ENCODE results near the gene LUC7L3. TPM values are rescaled to one million over a fixed set of nuclear protein-coding genes. Genes with fewer than 3 reads are reported as not detected.
"Not testable (repeated sequence)": the region's sequence is repeated elsewhere in the genome, so short reads cannot be mapped to it uniquely, and the experiment has no call there.

The LUC7L3 gene
- total RNA-seq, 1 donor from 2014 or later, result 108 TPM

- H3K27me3 ChIP-seq, result no peaks in the 10 kb centered on the region
- H3K4me1 ChIP-seq, result peaks cover 7% of the 10 kb centered on the region
- no peaks in the 10 kb centered on the region for H3K9me3 ChIP-seq
- no peaks in the 10 kb centered on the region for H3K36me3 ChIP-seq
- no peak overlapping the region for H3K27ac ChIP-seq
- no peak for TF ChIP-seq CTCF (IDR thresholded peaks at IDR 0.05)
- no peak for TF ChIP-seq POLR2A (IDR thresholded peaks at IDR 0.05)
- TF ChIP-seq POLR2AphosphoS5 (IDR thresholded peaks at IDR 0.05; ENCODE audit: insufficient read depth in 1 of 2, low read depth in 1 of 2), result no peak
- DNase-seq (ENCODE audit: extremely low spot score in 2 of 2), result no peak
- intact Hi-C loops (cut with DNase I), result no loop called here
- H3K4me3 ChIP-seq, result no peak overlapping the region
Observed at GRCh38 chr17:50715471-50715870, 3.9 kb upstream of the LUC7L3 start.

- Histone ChIP-seq H3K9me3 (no peaks in the 10 kb centered on the region), H3K4me1 (peaks cover 52% of the 10 kb centered on the region), H3K4me3 (peak overlapping the region; percentile 79 to 89), H3K36me3 (no peaks in the 10 kb centered on the region), H3K27ac (peak overlapping the region; percentile 97), H3K27me3 (no peaks in the 10 kb centered on the region)
- DNase-seq (ENCODE audit: extremely low spot score in 2 of 2), result no peak
- TF ChIP-seq POLR2AphosphoS5 (IDR thresholded peaks at IDR 0.05; ENCODE audit: insufficient read depth in 1 of 2, low read depth in 1 of 2), result no peak
- no peak for TF ChIP-seq POLR2A (IDR thresholded peaks at IDR 0.05)
- no peak for TF ChIP-seq CTCF (IDR thresholded peaks at IDR 0.05)
- intact Hi-C loops (cut with DNase I), result no loop called here
Observed at GRCh38 chr17:50719924-50720794, 756 bp downstream of the LUC7L3 start.

- Histone ChIP-seq H3K27me3 (no peaks in the 10 kb centered on the region), H3K27ac (peak overlapping the region; percentile 97), H3K4me1 (peaks cover 63% of the 10 kb centered on the region), H3K36me3 (no peaks in the 10 kb centered on the region), H3K4me3 (peak overlapping the region; percentile 79 to 89), H3K9me3 (no peaks in the 10 kb centered on the region)
- intact Hi-C loops (cut with DNase I), result no loop called here
- DNase-seq (ENCODE audit: extremely low spot score in 2 of 2), result no peak
- TF ChIP-seq POLR2AphosphoS5 (IDR thresholded peaks at IDR 0.05; ENCODE audit: insufficient read depth in 1 of 2, low read depth in 1 of 2) (peak in 1 of 2 donors; percentile 16), CTCF (IDR thresholded peaks at IDR 0.05) (no peak)
Observed at GRCh38 chr17:50721194-50722010, 2.0 kb downstream of the LUC7L3 start.

GRCh38 chr17:50722746-50723145 lies 3.3 kb downstream of the LUC7L3 start:
- intact Hi-C loops (cut with DNase I), result no loop called here
- no peak for DNase-seq (ENCODE audit: extremely low spot score in 2 of 2)
- no peak overlapping the region for H3K27ac ChIP-seq
- TF ChIP-seq POLR2A (IDR thresholded peaks at IDR 0.05) (no peak), POLR2AphosphoS5 (IDR thresholded peaks at IDR 0.05; ENCODE audit: insufficient read depth in 1 of 2, low read depth in 1 of 2) (no peak), CTCF (IDR thresholded peaks at IDR 0.05) (no peak)
- H3K4me1 ChIP-seq, result peaks cover 77% of the 10 kb centered on the region
- H3K36me3 ChIP-seq, result no peaks in the 10 kb centered on the region
- H3K4me3 ChIP-seq, result no peak overlapping the region
- no peaks in the 10 kb centered on the region for H3K27me3 ChIP-seq
- no peaks in the 10 kb centered on the region for H3K9me3 ChIP-seq

- H3K9me3 ChIP-seq; H3K27me3 ChIP-seq; DNase-seq (ENCODE audit: extremely low spot score in 2 of 2); H3K27ac ChIP-seq; H3K4me3 ChIP-seq; intact Hi-C loops (cut with DNase I); H3K36me3 ChIP-seq: not testable (repeated sequence)
- H3K4me1 ChIP-seq, result peaks cover 91% of the 10 kb centered on the region
Observed at GRCh38 chr17:50724622-50725021, 5.2 kb downstream of the LUC7L3 start.

All from vagina (tissue), 2 donors.